HepG2 (cell line): ENCODE results near the gene LRRC8C. TPM values are rescaled to one million over a fixed set of nuclear protein-coding genes. Genes with fewer than 3 reads are reported as not detected.

Source experiments
- ATAC-seq: fragments of 200-7000 bp; cut with Tn5 transposase; 3 replicates; pipeline ENCODE4 v1.9.1; 2020; ENCODE audit warnings: mild to moderate bottlenecking, moderate library complexity
- BruUV-seq: library from RNA; stranded (reverse); fragments of 400-500 nt; replicated peaks from 2 replicates; lab custom pipeline; 2021; lab: Mats Ljungman, UMichigan
- CTCF ChIA-PET: fragments of 300-600 bp; formaldehyde crosslinking; extraction: SDS; loops from one replicate; lab custom pipeline; 2021; ENCODE audit warnings: low total read pairs, inconsistent platforms, low intra/inter-chr PET ratio; lab: Yijun Ruan, JAX
- POLR2A ChIA-PET: fragments of 350-600 bp; sonication (Branson Sonifier 250); formaldehyde crosslinking; loops from one replicate; lab custom pipeline; 2020; ENCODE audit warnings: antibody characterized with exemption, inconsistent platforms; lab: Yijun Ruan, JAX
- DNase-seq: peaks from one replicate; pipeline ENCODE4 v3.0.0-alpha.2; 2015; ENCODE audit warnings: low spot score
- FAIRE-seq: peaks from 3 replicates; lab custom pipeline; 2011; peaks lifted over from hg19 to GRCh38; lab: Jason Lieb, UNC
- H2AFZ ChIP-seq: one replicate; pipeline ENCODE4 v1.6.1; 2011; ENCODE audit warnings: low read length, inconsistent platforms
- H3K27ac ChIP-seq: fragments of 300-600 bp; 3 replicates; pipeline ENCODE4 v1.8.0; 2011; ENCODE audit warnings: mixed run types, mild to moderate bottlenecking, mixed read lengths, low read length, inconsistent platforms; ENCODE audit not compliant: insufficient read depth; ENCODE audit errors: extremely low read length
- H3K27me3 ChIP-seq, 2 experiments: fragments of 200-600 bp in 1 of 2; 2 replicates in 1 of 2; 3 replicates in 1 of 2; pipeline versions ENCODE4 v1.6.0 to v1.8.0; 2011; ENCODE audit warnings: low read length in 2 of 2, mild to moderate bottlenecking in 2 of 2, moderate library complexity in 2 of 2, inconsistent platforms in 1 of 2; ENCODE audit not compliant: insufficient read depth in 2 of 2, control insufficient read depth in 1 of 2
- H3K36me3 ChIP-seq, 2 experiments: fragments of 200-600 bp in 1 of 2; replicated peaks in 1 of 2; 2 replicates in 1 of 2; 3 replicates in 1 of 2; pipeline versions ENCODE4 v1.5.1 to v1.8.0; 2011; ENCODE audit warnings: low read length in 2 of 2, inconsistent platforms in 1 of 2; ENCODE audit not compliant: insufficient read depth in 2 of 2, control insufficient read depth in 1 of 2
- H3K4me1 ChIP-seq: 2 replicates; pipeline ENCODE4 v1.5.1; 2012; ENCODE audit warnings: low read length, inconsistent platforms; ENCODE audit not compliant: insufficient read depth
- H3K4me2 ChIP-seq: 2 replicates; pipeline ENCODE4 v1.6.0; 2011; ENCODE audit warnings: low read depth, low read length, inconsistent platforms
- H3K4me3 ChIP-seq, 3 experiments: fragments of 200-600 bp in 1 of 3; sonication (generic), shearing (Covaris generic) in 1 of 3; replicated peaks in 1 of 3; 2 replicates each; pipeline ENCODE4 v1.5.1; 2011 to 2016; ENCODE audit warnings: low read length in 3 of 3, inconsistent platforms in 2 of 3, low read depth in 2 of 3, mild to moderate bottlenecking in 2 of 3, control low read depth in 1 of 3, mixed read lengths in 1 of 3; ENCODE audit not compliant: insufficient read depth in 1 of 3
- H3K79me2 ChIP-seq: one replicate; pipeline ENCODE4 v1.6.1; 2011; ENCODE audit warnings: low read length, inconsistent platforms; ENCODE audit not compliant: insufficient read depth
- H3K9ac ChIP-seq: 2 replicates; pipeline ENCODE4 v1.6.0; 2011; ENCODE audit warnings: mild to moderate bottlenecking, low read depth, low read length, inconsistent platforms; ENCODE audit not compliant: insufficient read depth
- H3K9me3 ChIP-seq: 2 replicates; pipeline ENCODE4 v1.5.1; 2012; ENCODE audit warnings: mild to moderate bottlenecking, low read length
- H4K20me1 ChIP-seq: 2 replicates; pipeline ENCODE4 v1.6.0; 2011; ENCODE audit warnings: inconsistent platforms, mild to moderate bottlenecking, low read length, moderate library complexity; ENCODE audit not compliant: insufficient read depth
- CEBPG ChIP-seq: IDR thresholded peaks from 2 replicates; pipeline ENCODE4 v1.6.1; 2016
- GABPB1 ChIP-seq: IDR thresholded peaks from 2 replicates; pipeline ENCODE4 v1.6.1; 2016; ENCODE audit warnings: mild to moderate bottlenecking, missing genetic modification reagents, moderate library complexity, missing compliant biosample characterization
- MXI1 ChIP-seq: IDR thresholded peaks from 3 replicates; pipeline ENCODE4 v1.6.1; 2012; ENCODE audit warnings: low read depth, low read length, inconsistent platforms, borderline replicate concordance
- PRPF4 ChIP-seq: fragments of 200-400 bp; formaldehyde crosslinking; IDR thresholded peaks from 2 replicates; pipeline ENCODE4 v1.6.1; 2016; ENCODE audit warnings: low read length, low read depth; ENCODE audit not compliant: poor library complexity, severe bottlenecking
- ZBTB42 ChIP-seq: sonication (generic); formaldehyde crosslinking; IDR thresholded peaks from 2 replicates; pipeline ENCODE4 v1.5.0; 2020; ENCODE audit warnings: mild to moderate bottlenecking, missing genetic modification reagents
- ZSCAN30 ChIP-seq: sonication (generic); formaldehyde crosslinking; IDR thresholded peaks from 2 replicates; pipeline ENCODE4 v1.5.0; 2020; ENCODE audit warnings: mild to moderate bottlenecking, missing genetic modification reagents
- WGBS: methylation state at CpG from one replicate; pipeline ENCODE4 v1.1.6; 2017; ENCODE audit warnings: low lambda C conversion rate; 5-methylcytosine and 5-hydroxymethylcytosine counted together
- in situ Hi-C: cut with HindIII; loops from 2 replicates; pipeline ENCODE4 v1.10.0; 2017; ENCODE audit warnings: low pct_unique_long_range_greater_than_20kb; ENCODE audit not compliant: extremely low pct_ligation_motif_present
- intact Hi-C: fragments of 100-400 bp; cut with micrococcal nuclease; formaldehyde crosslinking; loops from one replicate; pipeline ENCODE4 v1.10.0; 2022; ENCODE audit not compliant: unreplicated experiment
- polyA plus RNA-seq, 8 experiments: library from polyadenylated mRNA; depleted of rRNA in 3 of 8; stranded (reverse) in 7 of 8; unstranded in 1 of 8; fragments of >200 nt; fragmentation: Illumina TruSeq in 4 of 8; extraction: Trizol in 4 of 8; gene quantifications; 2 replicates each; pipeline versions ENCODE4 v1.2.1 to v1.2.3, GENCODE V29; 2011 to 2016; ENCODE audit warnings: low read depth in 4 of 8, missing spikeins in 1 of 8, mixed read lengths in 1 of 8; ENCODE audit not compliant: insufficient read depth in 1 of 8
- total RNA-seq, 5 experiments: library from RNA; depleted of rRNA; stranded (reverse); fragments of >200 nt; fragmentation: Illumina TruSeq; extraction: Trizol; gene quantifications; 2 replicates each; pipeline ENCODE4 v1.2.3, GENCODE V29; 2016; ENCODE audit warnings: low read depth in 1 of 5
- TF ChIP-seq, protein P1 (sequence below): sonication (generic); formaldehyde crosslinking; IDR thresholded peaks from 2 replicates; pipeline ENCODE4 v1.4.0; 2020; ENCODE audit warnings: missing genetic modification reagents

Gene LRRC8C
- total and polyA plus RNA-seq, 2 of the 13 experiments (the other 11 are each of a cell fraction or from before 2014, with no cell fraction given) = 0.22 to 0.32 TPM

GRCh38 chr1:89671775-89672488, 39.0 kb downstream of the LRRC8C start:
- FAIRE-seq (no peak), DNase-seq (no peak), ATAC-seq (no peak)
- H3K27me3 ChIP-seq = no peaks in the 10 kb centered on the region
- no peaks in the 10 kb centered on the region for H3K36me3 ChIP-seq
- TF ChIP-seq PRPF4 (no peak), ZBTB42 (CRISPR knock-in tag) (no peak), MXI1 (no peak), ZSCAN30 (CRISPR knock-in tag) (no peak), CEBPG (CRISPR knock-in tag) (no peak), GABPB1 (CRISPR knock-in tag) (no peak)
- TF ChIP-seq, protein P1, sequence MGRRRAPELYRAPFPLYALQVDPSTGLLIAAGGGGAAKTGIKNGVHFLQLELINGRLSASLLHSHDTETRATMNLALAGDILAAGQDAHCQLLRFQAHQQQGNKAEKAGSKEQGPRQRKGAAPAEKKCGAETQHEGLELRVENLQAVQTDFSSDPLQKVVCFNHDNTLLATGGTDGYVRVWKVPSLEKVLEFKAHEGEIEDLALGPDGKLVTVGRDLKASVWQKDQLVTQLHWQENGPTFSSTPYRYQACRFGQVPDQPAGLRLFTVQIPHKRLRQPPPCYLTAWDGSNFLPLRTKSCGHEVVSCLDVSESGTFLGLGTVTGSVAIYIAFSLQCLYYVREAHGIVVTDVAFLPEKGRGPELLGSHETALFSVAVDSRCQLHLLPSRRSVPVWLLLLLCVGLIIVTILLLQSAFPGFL (CRISPR knock-in tag) = no peak
- no peaks in the 10 kb centered on the region for H4K20me1 ChIP-seq
- no peak overlapping the region for H2AFZ ChIP-seq
- CTCF ChIA-PET = no interaction called here
- H3K4me1 ChIP-seq = no peaks in the 10 kb centered on the region
- no peaks in the 10 kb centered on the region for H3K79me2 ChIP-seq
- BruUV-seq = no TSS peak
- POLR2A ChIA-PET = no interaction called here
- H3K4me3 ChIP-seq = no peak overlapping the region
- no peaks in the 10 kb centered on the region for H3K9me3 ChIP-seq
- intact Hi-C loops = no loop called here
- 20% methylated on average over 4 of the region's 4 CpGs for WGBS
- no peak overlapping the region for H3K4me2 ChIP-seq
- no peak overlapping the region for H3K9ac ChIP-seq
- H3K27ac ChIP-seq = no peak overlapping the region
- in situ Hi-C loops = no loop called here
